BLaER1 treated with 17β-estradiol and CSF1 and Interleukin-3, amounts not matched to agents 10 nM and 100 nM (cell line): Measurements from ENCODE around the gene APEX1.
A peak's percentile ranks its signal among the peaks of the same experiment; 100 is the strongest.

Experiments used
- H3K27ac ChIP-seq, 11 experiments: shearing (Covaris generic); formaldehyde crosslinking; 2 replicates each; pipeline ENCODE4 v1.8.1; 2022
- H3K27me3 ChIP-seq, 11 experiments: shearing (Covaris generic); formaldehyde crosslinking; 2 replicates each; pipeline ENCODE4 v1.8.1; 2022
- H3K36me3 ChIP-seq, 11 experiments: shearing (Covaris generic); formaldehyde crosslinking; 2 replicates each; pipeline ENCODE4 v1.8.1; 2022
- H3K4me1 ChIP-seq, 10 experiments: shearing (Covaris generic); formaldehyde crosslinking; 2 replicates each; pipeline ENCODE4 v1.8.1; 2022
- H3K4me2 ChIP-seq, 11 experiments: shearing (Covaris generic); formaldehyde crosslinking; 2 replicates each; pipeline ENCODE4 v1.8.1; 2022
- H3K4me3 ChIP-seq, 10 experiments: shearing (Covaris generic); formaldehyde crosslinking; 2 replicates each; pipeline ENCODE4 v1.8.1; 2022
- H3K9ac ChIP-seq, 11 experiments: shearing (Covaris generic); formaldehyde crosslinking; 2 replicates each; pipeline ENCODE4 v1.8.1; 2022
- H3K9me3 ChIP-seq, 11 experiments: shearing (Covaris generic); formaldehyde crosslinking; replicated peaks in 1 of 11; 2 replicates each; pipeline ENCODE4 v1.8.1; 2022
- H4K20me1 ChIP-seq, 11 experiments: shearing (Covaris generic); formaldehyde crosslinking; 2 replicates each; pipeline ENCODE4 v1.8.1; 2022
- Cebpa-rat ChIP-seq, 11 experiments: shearing (Covaris generic); IDR thresholded peaks; 2 replicates each; pipeline ENCODE4 v1.8.1; 2022

The APEX1 gene

GRCh38 chr14:20476776-20477175 lies 21.8 kb downstream of the APEX1 start:
- TF ChIP-seq Cebpa-rat (IDR thresholded peaks at IDR 0.05): no peak
- Histone ChIP-seq H3K36me3 (peaks cover 49 to 88% (median 81%) of the 10 kb centered on the region in 11 experiments), H3K4me1 (peaks cover 64 to 86% (median 82%) of the 10 kb centered on the region in 10 experiments), H3K4me2 (peak overlapping the region; percentile 78 to 99 (median 92)), H4K20me1 (peaks cover 0 to 58% (median 19%) of the 10 kb centered on the region in 11 experiments; a peak in 20 of 22 replicates), H3K4me3 (peak overlapping the region in 8 of 10 experiments; percentile 25 to 54 (median 40); a peak in 15 of 20 replicates), H3K27me3 (no peaks in the 10 kb centered on the region), H3K9ac (peak overlapping the region in 9 of 11 experiments; percentile 56 to 74 (median 65); a peak in 18 of 22 replicates), H3K9me3 (no peaks in the 10 kb centered on the region), H3K27ac (peak overlapping the region; percentile 61 to 87 (median 77); a peak in 21 of 22 replicates)

GRCh38 chr14:20477211-20477876 lies 22.3 kb downstream of the APEX1 start:
- Histone ChIP-seq H3K4me3 (peak overlapping the region; percentile 0 to 54 (median 33); a peak in 16 of 20 replicates), H3K9ac (peak overlapping the region; percentile 46 to 74 (median 63); a peak in 21 of 22 replicates), H3K4me1 (peaks cover 58 to 80% (median 77%) of the 10 kb centered on the region in 10 experiments), H3K9me3 (no peaks in the 10 kb centered on the region), H3K27ac (peak overlapping the region; percentile 61 to 87 (median 77); a peak in 21 of 22 replicates), H3K27me3 (no peaks in the 10 kb centered on the region), H3K36me3 (peaks cover 46 to 82% (median 75%) of the 10 kb centered on the region in 11 experiments), H4K20me1 (peaks cover 0 to 52% (median 14%) of the 10 kb centered on the region in 11 experiments; a peak in 20 of 22 replicates), H3K4me2 (peak overlapping the region; percentile 78 to 99 (median 92))
- TF ChIP-seq Cebpa-rat (IDR thresholded peaks at IDR 0.05): peak in 2 of 11 experiments; percentile 20 to 28; a peak in 2 of 22 replicates

- peaks cover 43 to 65% (median 62%) of the 10 kb centered on the region in 10 experiments for H3K4me1 ChIP-seq
Observed at GRCh38 chr14:20478894-20479293, 23.9 kb downstream of the APEX1 start.

GRCh38 chr14:20482382-20482781 lies 27.4 kb downstream of the APEX1 start:
- Histone ChIP-seq H3K4me3 (no peak overlapping the region), H3K9ac (no peak overlapping the region), H3K4me1 (peaks cover 26 to 45% (median 39%) of the 10 kb centered on the region in 10 experiments), H3K4me2 (no peak overlapping the region; a peak in 1 of 22 replicates), H3K27ac (no peak overlapping the region), H3K27me3 (no peaks in the 10 kb centered on the region), H3K36me3 (peaks cover 0 to 35% (median 28%) of the 10 kb centered on the region in 11 experiments; a peak in 20 of 22 replicates), H3K9me3 (no peaks in the 10 kb centered on the region), H4K20me1 (peaks cover 0 to 7% (median 0%) of the 10 kb centered on the region in 11 experiments; a peak in 1 of 22 replicates)
- TF ChIP-seq Cebpa-rat (IDR thresholded peaks at IDR 0.05): no peak

More at GRCh38 chr14:20478894-20479293, 23.9 kb downstream of the APEX1 start:
- Histone ChIP-seq H4K20me1 (peaks cover 0 to 37% (median 0%) of the 10 kb centered on the region in 11 experiments; a peak in 7 of 22 replicates), H3K27ac (peak overlapping the region in 7 of 11 experiments; percentile 64 to 87 (median 79); a peak in 9 of 22 replicates), H3K36me3 (peaks cover 31 to 67% (median 60%) of the 10 kb centered on the region in 11 experiments), H3K9me3 (no peaks in the 10 kb centered on the region), H3K4me2 (peak overlapping the region in 10 of 11 experiments; percentile 78 to 99 (median 92); a peak in 20 of 22 replicates), H3K27me3 (no peaks in the 10 kb centered on the region), H3K9ac (peak overlapping the region in 2 of 11 experiments; percentile 65 to 71; a peak in 2 of 22 replicates), H3K4me3 (peak overlapping the region in 1 of 10 experiments; percentile 52; a peak in 1 of 20 replicates)
- TF ChIP-seq Cebpa-rat (IDR thresholded peaks at IDR 0.05): no peak

- Histone ChIP-seq H3K4me3 (no peak overlapping the region), H3K36me3 (peaks cover 0 to 1% (median 0%) of the 10 kb centered on the region in 11 experiments; a peak in 1 of 22 replicates), H3K4me1 (peaks cover 35 to 55% (median 50%) of the 10 kb centered on the region in 10 experiments), H3K9ac (no peak overlapping the region), H3K27ac (no peak overlapping the region), H3K4me2 (peak overlapping the region in 7 of 11 experiments; percentile 3 to 42 (median 16); a peak in 6 of 22 replicates), H4K20me1 (no peaks in the 10 kb centered on the region), H3K27me3 (no peaks in the 10 kb centered on the region), H3K9me3 (no peaks in the 10 kb centered on the region)
- TF ChIP-seq Cebpa-rat (IDR thresholded peaks at IDR 0.05): no peak
Observed at GRCh38 chr14:20485900-20486299, 30.9 kb downstream of the APEX1 start.

- Histone ChIP-seq H3K4me3 (no peak overlapping the region), H3K27me3 (no peaks in the 10 kb centered on the region), H3K9me3 (no peaks in the 10 kb centered on the region), H3K4me1 (peaks cover 44 to 64% (median 59%) of the 10 kb centered on the region in 10 experiments), H4K20me1 (no peaks in the 10 kb centered on the region), H3K27ac (peak overlapping the region in 5 of 11 experiments; percentile 20 to 82 (median 46); a peak in 6 of 22 replicates), H3K9ac (no peak overlapping the region), H3K4me2 (peak overlapping the region; percentile 56 to 90 (median 84)), H3K36me3 (no peaks in the 10 kb centered on the region)
- TF ChIP-seq Cebpa-rat (IDR thresholded peaks at IDR 0.05): no peak
Observed at GRCh38 chr14:20486684-20487395, 31.8 kb downstream of the APEX1 start.

- Histone ChIP-seq H3K4me2 (peak overlapping the region; percentile 56 to 90 (median 84)), H3K4me3 (no peak overlapping the region), H3K4me1 (peaks cover 50 to 70% (median 64%) of the 10 kb centered on the region in 10 experiments), H4K20me1 (no peaks in the 10 kb centered on the region), H3K27me3 (no peaks in the 10 kb centered on the region), H3K27ac (peak overlapping the region in 8 of 11 experiments; percentile 19 to 82 (median 58); a peak in 12 of 22 replicates), H3K9me3 (no peaks in the 10 kb centered on the region), H3K9ac (no peak overlapping the region), H3K36me3 (no peaks in the 10 kb centered on the region)
- no peak for TF ChIP-seq Cebpa-rat (IDR thresholded peaks at IDR 0.05)
Observed at GRCh38 chr14:20487396-20487725, 32.3 kb downstream of the APEX1 start.

GRCh38 chr14:20489093-20489994 lies 34.3 kb downstream of the APEX1 start:
- Histone ChIP-seq H3K4me2 (peak overlapping the region; percentile 73 to 90 (median 85)), H3K36me3 (no peaks in the 10 kb centered on the region), H3K4me3 (peak overlapping the region in 6 of 10 experiments; percentile 6 to 54 (median 40); a peak in 8 of 20 replicates), H3K4me1 (peaks cover 69 to 86% (median 84%) of the 10 kb centered on the region in 10 experiments), H3K27me3 (no peaks in the 10 kb centered on the region), H3K9me3 (no peaks in the 10 kb centered on the region), H3K9ac (peak overlapping the region in 9 of 11 experiments; percentile 22 to 61 (median 53); a peak in 15 of 22 replicates), H3K27ac (peak overlapping the region in 9 of 11 experiments; percentile 2 to 82 (median 73); a peak in 17 of 22 replicates), H4K20me1 (no peaks in the 10 kb centered on the region)
- TF ChIP-seq Cebpa-rat (IDR thresholded peaks at IDR 0.05): peak in 1 of 11 experiments; percentile 64; a peak in 1 of 22 replicates
